Aorta (tissue), 5 donors: ENCODE data around the gene TOR1A. TPM values are rescaled to one million over a fixed set of nuclear protein-coding genes. Genes with fewer than 3 reads are reported as not detected.

Experiments
- ATAC-seq: fragments of 200-7000 bp; cut with Tn5 transposase; one replicate; pipeline ENCODE4 v1.9.1; 2022; ENCODE audit warnings: moderate library complexity; ENCODE audit not compliant: low FRiP score
- DNase-seq, 2 donors: peaks; one replicate each; pipeline ENCODE4 v3.0.0-alpha.2; 2020
- H3K27ac ChIP-seq, 2 donors: one replicate each; pipeline ENCODE4 v1.5.1; 2013; ENCODE audit warnings: low read length in 2 of 2, mild to moderate bottlenecking in 2 of 2, moderate library complexity in 2 of 2, control low read depth in 1 of 2, inconsistent platforms in 1 of 2, low read depth in 1 of 2
- H3K27me3 ChIP-seq, 2 donors: one replicate each; pipeline ENCODE4 v1.6.1; 2013; ENCODE audit warnings: control low read depth in 1 of 2, low read length in 1 of 2, mild to moderate bottlenecking in 1 of 2, moderate library complexity in 1 of 2; ENCODE audit not compliant: insufficient read depth in 2 of 2, control insufficient read depth in 1 of 2
- H3K36me3 ChIP-seq, 2 donors: one replicate each; pipeline ENCODE4 v1.6.1; 2013; ENCODE audit warnings: control low read depth in 1 of 2, low read length in 1 of 2, mild to moderate bottlenecking in 1 of 2; ENCODE audit not compliant: insufficient read depth in 2 of 2, control insufficient read depth in 1 of 2
- H3K4me1 ChIP-seq, 2 donors: one replicate each; pipeline ENCODE4 v1.6.1; 2013; ENCODE audit warnings: low read length in 2 of 2, control low read depth in 1 of 2, mild to moderate bottlenecking in 1 of 2, moderate library complexity in 1 of 2; ENCODE audit not compliant: insufficient read depth in 2 of 2, control insufficient read depth in 1 of 2
- H3K4me3 ChIP-seq, 2 donors: one replicate each; pipeline ENCODE4 v1.5.1; 2013; ENCODE audit warnings: low read length in 2 of 2, control low read depth in 1 of 2, mild to moderate bottlenecking in 1 of 2
- H3K9me3 ChIP-seq: one replicate; pipeline ENCODE4 v1.6.1; 2013; ENCODE audit warnings: mild to moderate bottlenecking, low read length; ENCODE audit not compliant: control insufficient read depth
- WGBS, 2 donors: extraction: QIAGEN DNeasy Blood & Tissue Kit; methylation state at CpG; one replicate each; pipeline ENCODE4 v1.1.7; 2013; 5-methylcytosine and 5-hydroxymethylcytosine counted together
- intact Hi-C, 2 donors: fragments of 100-400 bp; cut with DNase I; formaldehyde crosslinking; loops; one replicate each; pipeline versions ENCODE4 v1.14.2 to v1.15.0; 2022
- polyA plus RNA-seq, 2 donors: library from polyadenylated mRNA; stranded (reverse); fragments of 200-250 nt; gene quantifications; one replicate each; pipeline ENCODE4 v1.2.3, GENCODE V29; 2013
- total RNA-seq, 2 donors: library from RNA; stranded (reverse); fragmentation: NEBNext Ultra II Directional; extraction: Animal tissue kit (Norgen Biotek cat#: 25700); gene quantifications; one replicate each; pipeline ENCODE4 v1.2.1, GENCODE V29; 2021
- donor health status: healthy with polysubstance abuse.
- donor health status: Bipolar disorder and iron deficiency.
- donor health status: DM: no; HTN: no; CAD: no.
- donor health status: DM: no; HTN: no; CAD: no.
- donor health status: DM: yes; HTN: yes; CAD: no.

TOR1A gene
- total and polyA plus RNA-seq, 4 donors = 25.2 to 29.0 (median 26.4) TPM

GRCh38 chr9:129834489-129835127 is 10.7 kb upstream of the TOR1A start:
- WGBS, 2 donors = 1% methylated on average over 32 of the region's 32 CpGs
- intact Hi-C loops = loop anchor here in 1 of 2 donors (5.0 kb wide), 1 partner anchor 53 kb away; no protein-coding TSS in a partner anchor
- Histone ChIP-seq H3K36me3 (peaks cover 2 to 8% of the 10 kb centered on the region in 2 donors), H3K4me3 (peak overlapping the region; percentile 66 to 72), H3K4me1 (no peaks in the 10 kb centered on the region), H3K9me3 (no peaks in the 10 kb centered on the region), H3K27ac (peak overlapping the region in 1 of 2 donors; percentile 37), H3K27me3 (no peaks in the 10 kb centered on the region)
- ATAC-seq = peak; percentile 9
- no peak for DNase-seq

GRCh38 chr9:129832982-129833381 is 9.0 kb upstream of the TOR1A start:
- peaks cover 8 to 10% of the 10 kb centered on the region in 2 donors for H3K36me3 ChIP-seq
- WGBS, 2 donors = 88 to 95% methylated on average over 1 of the region's 1 CpG

GRCh38 chr9:129828969-129829368 is 5.0 kb upstream of the TOR1A start:
- no peak overlapping the region for H3K4me3 ChIP-seq
- no peaks in the 10 kb centered on the region for H3K9me3 ChIP-seq
- ATAC-seq (no peak), DNase-seq (no peak)
- H3K27me3 ChIP-seq = no peaks in the 10 kb centered on the region
- 91 to 92% methylated on average over 10 of the region's 10 CpGs for WGBS, 2 donors
- H3K4me1 ChIP-seq = no peaks in the 10 kb centered on the region
- H3K27ac ChIP-seq = no peak overlapping the region
- intact Hi-C loops = no loop called here
- peaks cover 8 to 13% of the 10 kb centered on the region in 2 donors for H3K36me3 ChIP-seq

More at GRCh38 chr9:129832982-129833381, 9.0 kb upstream of the TOR1A start:
- DNase-seq (no peak), ATAC-seq (no peak)
- H3K4me1 ChIP-seq = no peaks in the 10 kb centered on the region
- no peaks in the 10 kb centered on the region for H3K27me3 ChIP-seq
- no peak overlapping the region for H3K4me3 ChIP-seq
- no peaks in the 10 kb centered on the region for H3K9me3 ChIP-seq
- intact Hi-C loops = no loop called here
- H3K27ac ChIP-seq = no peak overlapping the region

GRCh38 chr9:129828051-129828450 is 4.1 kb upstream of the TOR1A start:
- H3K36me3 ChIP-seq = peaks cover 8 to 13% of the 10 kb centered on the region in 2 donors

GRCh38 chr9:129826759-129827158 is 2.8 kb upstream of the TOR1A start:
- 91 to 100% methylated on average over 1 of the region's 1 CpG for WGBS, 2 donors
- no peak overlapping the region for H3K27ac ChIP-seq
- no peaks in the 10 kb centered on the region for H3K27me3 ChIP-seq
- peaks cover 5 to 13% of the 10 kb centered on the region in 2 donors for H3K36me3 ChIP-seq
- H3K4me1 ChIP-seq = no peaks in the 10 kb centered on the region
- no peaks in the 10 kb centered on the region for H3K9me3 ChIP-seq
- no peak overlapping the region for H3K4me3 ChIP-seq
- intact Hi-C loops = no loop called here
- DNase-seq (no peak), ATAC-seq (no peak)

More at GRCh38 chr9:129828051-129828450, 4.1 kb upstream of the TOR1A start:
- Histone ChIP-seq H3K4me1 (no peaks in the 10 kb centered on the region), H3K27me3 (no peaks in the 10 kb centered on the region), H3K9me3 (no peaks in the 10 kb centered on the region), H3K4me3 (no peak overlapping the region), H3K27ac (no peak overlapping the region)
- intact Hi-C loops = no loop called here
- DNase-seq (no peak), ATAC-seq (no peak)
- WGBS, 2 donors = 93% methylated on average over 9 of the region's 9 CpGs

- DNase-seq (no peak), ATAC-seq (no peak)
- H3K36me3 ChIP-seq = peaks cover 2 to 13% of the 10 kb centered on the region in 2 donors
- H3K4me1 ChIP-seq = no peaks in the 10 kb centered on the region
- 79 to 80% methylated on average over 6 of the region's 6 CpGs for WGBS, 2 donors
- H3K27ac ChIP-seq = no peak overlapping the region
- intact Hi-C loops = no loop called here
- H3K27me3 ChIP-seq = no peaks in the 10 kb centered on the region
- no peak overlapping the region for H3K4me3 ChIP-seq
- H3K9me3 ChIP-seq = no peaks in the 10 kb centered on the region
Measured at GRCh38 chr9:129826344-129826743, 2.4 kb upstream of the TOR1A start.

- WGBS, 2 donors = 1 to 3% methylated on average over 10 to 15 of the region's 15 CpGs
- Histone ChIP-seq H3K27me3 (no peaks in the 10 kb centered on the region), H3K4me3 (peak overlapping the region; percentile 69 to 78), H3K9me3 (no peaks in the 10 kb centered on the region), H3K27ac (no peak overlapping the region), H3K36me3 (peaks cover 0 to 4% of the 10 kb centered on the region in 2 donors), H3K4me1 (no peaks in the 10 kb centered on the region)
- ATAC-seq = peak; percentile 73
- no peak for DNase-seq
- intact Hi-C loops = no loop called here
Measured at GRCh38 chr9:129823542-129823934, 398 bp downstream of the TOR1A start.

GRCh38 chr9:129822898-129823541 is 916 bp downstream of the TOR1A start:
- Histone ChIP-seq H3K4me1 (no peaks in the 10 kb centered on the region), H3K27ac (no peak overlapping the region), H3K9me3 (no peaks in the 10 kb centered on the region), H3K27me3 (no peaks in the 10 kb centered on the region), H3K36me3 (peaks cover 0 to 2% of the 10 kb centered on the region in 2 donors), H3K4me3 (peak overlapping the region; percentile 69 to 78)
- no peak for DNase-seq
- intact Hi-C loops = no loop called here
- 18% methylated on average over 25 to 26 of the region's 26 CpGs for WGBS, 2 donors
- ATAC-seq = peak; percentile 28
